LNCaP clone FGC (cell line): ENCODE data around the gene CENPK.

Experiments
- DNase-seq: peaks from one replicate; pipeline ENCODE4 v3.0.0-alpha.2; 2011; ENCODE audit warnings: low read depth
- H3K4me3 ChIP-seq: 2 replicates; pipeline ENCODE4 v1.5.1; 2011; ENCODE audit warnings: mild to moderate bottlenecking, low read depth, low read length, control low read depth
- TF ChIP-seq, protein P1 (sequence below): IDR thresholded peaks from 2 replicates; pipeline ENCODE4 v1.5.1; 2012; ENCODE audit warnings: mild to moderate bottlenecking; ENCODE audit not compliant: control insufficient read depth, insufficient read depth; ENCODE audit errors: extremely low read depth

Gene CENPK

DNA sequence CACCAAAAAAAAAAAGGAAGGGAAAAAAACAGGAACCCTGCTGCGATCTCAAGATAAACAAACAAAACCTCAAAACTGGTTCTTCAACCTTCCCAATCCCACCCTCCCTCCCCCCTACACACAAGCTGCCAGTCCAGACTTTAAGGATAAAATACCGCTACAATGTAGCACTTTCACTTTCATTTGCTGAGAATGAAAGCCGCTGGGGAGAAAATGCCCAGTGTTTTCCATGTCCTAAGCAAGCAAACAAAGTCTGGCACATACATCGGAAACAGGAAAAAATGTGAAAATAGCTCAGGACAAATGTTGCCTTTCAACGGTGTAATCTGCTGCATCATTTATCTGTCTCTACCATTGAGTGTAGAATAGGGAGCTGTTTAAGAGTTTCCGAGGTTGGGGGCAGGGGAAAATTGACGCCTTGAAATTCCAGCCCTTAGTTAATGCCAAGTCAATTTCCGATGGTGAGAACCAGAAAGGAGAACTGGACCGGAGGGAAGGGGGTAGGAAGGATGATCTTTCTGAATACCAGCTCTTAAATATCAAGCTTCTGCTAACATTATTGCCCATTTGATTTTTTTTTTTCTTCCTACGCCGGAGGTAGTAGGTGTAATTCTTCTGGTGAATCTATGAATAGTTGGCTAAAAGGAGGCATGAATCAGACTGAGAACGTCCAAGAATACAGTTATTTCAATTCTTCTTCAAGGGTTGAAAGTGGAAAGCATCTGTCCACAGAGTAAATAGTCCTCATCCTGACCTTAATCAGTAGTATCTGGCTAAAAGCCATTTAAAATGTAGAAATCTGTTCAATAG is 80.0 kb downstream of the CENPK start:
- TF ChIP-seq, protein P1, sequence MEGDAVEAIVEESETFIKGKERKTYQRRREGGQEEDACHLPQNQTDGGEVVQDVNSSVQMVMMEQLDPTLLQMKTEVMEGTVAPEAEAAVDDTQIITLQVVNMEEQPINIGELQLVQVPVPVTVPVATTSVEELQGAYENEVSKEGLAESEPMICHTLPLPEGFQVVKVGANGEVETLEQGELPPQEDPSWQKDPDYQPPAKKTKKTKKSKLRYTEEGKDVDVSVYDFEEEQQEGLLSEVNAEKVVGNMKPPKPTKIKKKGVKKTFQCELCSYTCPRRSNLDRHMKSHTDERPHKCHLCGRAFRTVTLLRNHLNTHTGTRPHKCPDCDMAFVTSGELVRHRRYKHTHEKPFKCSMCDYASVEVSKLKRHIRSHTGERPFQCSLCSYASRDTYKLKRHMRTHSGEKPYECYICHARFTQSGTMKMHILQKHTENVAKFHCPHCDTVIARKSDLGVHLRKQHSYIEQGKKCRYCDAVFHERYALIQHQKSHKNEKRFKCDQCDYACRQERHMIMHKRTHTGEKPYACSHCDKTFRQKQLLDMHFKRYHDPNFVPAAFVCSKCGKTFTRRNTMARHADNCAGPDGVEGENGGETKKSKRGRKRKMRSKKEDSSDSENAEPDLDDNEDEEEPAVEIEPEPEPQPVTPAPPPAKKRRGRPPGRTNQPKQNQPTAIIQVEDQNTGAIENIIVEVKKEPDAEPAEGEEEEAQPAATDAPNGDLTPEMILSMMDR: no peak
- peak overlapping the region; percentile 51 for H3K4me3 ChIP-seq
- DNase-seq: no peak

DNA sequence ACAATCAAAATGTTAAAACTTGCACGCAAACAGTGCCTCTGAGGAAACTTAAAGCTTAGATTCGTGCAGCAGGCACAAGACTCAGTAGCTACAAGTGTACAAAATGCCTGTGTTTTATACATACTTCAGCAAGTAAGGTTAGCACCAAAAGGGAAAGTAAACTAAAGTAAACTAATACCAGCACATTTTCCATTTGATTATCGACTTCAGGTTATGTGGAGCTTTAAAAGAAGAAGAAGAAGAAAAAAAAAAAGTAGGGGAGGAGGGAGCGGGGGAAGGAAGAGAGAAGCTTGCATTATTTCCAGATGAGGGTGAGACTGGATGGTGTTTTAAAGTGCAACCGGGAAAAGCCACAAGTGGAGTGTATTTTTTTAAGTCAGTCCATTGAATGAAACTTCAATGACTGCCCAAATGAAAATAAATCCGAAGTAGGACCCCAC is 80.7 kb downstream of the CENPK start:
- no peak for DNase-seq
- peak overlapping the region; percentile 51 for H3K4me3 ChIP-seq
- TF ChIP-seq, protein P1: no peak

DNA sequence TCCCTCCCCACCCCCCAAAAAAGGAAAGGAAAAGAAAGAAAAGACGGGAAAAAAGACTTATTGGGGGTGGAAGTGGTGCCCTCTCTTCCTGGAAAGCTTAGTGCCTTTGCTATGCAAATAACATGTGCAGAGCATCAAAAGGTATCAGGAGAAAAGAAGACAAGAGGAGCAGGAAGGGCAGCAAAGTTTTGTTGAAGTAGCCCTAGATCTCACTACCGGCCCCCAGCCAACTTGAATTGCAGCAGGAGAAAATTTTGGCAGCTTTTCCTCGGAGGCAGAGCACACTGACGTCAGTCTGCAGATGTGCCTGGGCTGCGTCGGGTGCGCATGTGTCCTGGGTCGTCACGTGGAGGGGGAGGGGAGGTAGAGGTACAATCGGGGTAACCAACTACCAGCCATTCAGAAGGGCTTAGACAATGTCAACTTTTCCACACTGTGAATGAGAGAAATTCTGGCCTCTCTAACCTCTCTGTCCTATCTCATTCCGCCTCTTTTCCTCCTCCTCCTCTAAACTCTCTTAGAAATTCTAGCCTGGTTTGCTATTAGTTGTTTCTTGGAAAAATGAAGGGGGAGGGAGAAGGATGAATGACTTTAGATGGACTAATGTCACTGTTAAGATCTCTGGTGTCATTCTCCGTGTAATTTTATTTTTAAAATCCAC is 81.2 kb downstream of the CENPK start, which contains the start of gene ADAMTS6:
ADAMTS6 (minus strand) TSS at position 286 of the 661 bp plus-strand sequence. CDS start 8,247 bp downstream, outside the sequence.
- DNase-seq: peak; percentile 56

DNA sequence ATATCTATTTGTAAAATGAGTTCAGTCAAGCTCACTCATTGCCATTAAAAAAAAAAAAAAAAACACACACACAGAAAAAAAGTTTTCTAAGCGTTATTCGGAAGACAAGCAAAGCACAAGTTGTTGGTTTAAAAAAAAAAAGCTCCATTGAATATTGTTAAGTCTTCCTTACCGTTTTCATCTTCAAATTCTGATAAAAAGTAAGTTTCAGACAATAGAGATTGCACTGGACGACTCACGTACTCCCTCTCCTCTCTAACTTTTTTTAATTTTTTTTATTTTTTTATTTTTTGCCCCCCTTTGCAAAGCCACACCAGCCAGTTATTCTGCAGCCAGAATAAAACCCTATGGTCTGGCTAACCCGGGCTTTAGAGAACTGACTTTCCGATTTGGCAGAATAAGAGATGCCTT is 81.8 kb downstream of the CENPK start:
- no peak for DNase-seq
- H3K4me3 ChIP-seq: peak overlapping the region; percentile 51
- TF ChIP-seq, protein P1: no peak

More for the DNA sequence above, 81.2 kb downstream of the CENPK start, which contains the start of gene ADAMTS6:
- TF ChIP-seq, protein P1: no peak
- H3K4me3 ChIP-seq: peak within 1 kb of the TSS; percentile 51

DNA sequence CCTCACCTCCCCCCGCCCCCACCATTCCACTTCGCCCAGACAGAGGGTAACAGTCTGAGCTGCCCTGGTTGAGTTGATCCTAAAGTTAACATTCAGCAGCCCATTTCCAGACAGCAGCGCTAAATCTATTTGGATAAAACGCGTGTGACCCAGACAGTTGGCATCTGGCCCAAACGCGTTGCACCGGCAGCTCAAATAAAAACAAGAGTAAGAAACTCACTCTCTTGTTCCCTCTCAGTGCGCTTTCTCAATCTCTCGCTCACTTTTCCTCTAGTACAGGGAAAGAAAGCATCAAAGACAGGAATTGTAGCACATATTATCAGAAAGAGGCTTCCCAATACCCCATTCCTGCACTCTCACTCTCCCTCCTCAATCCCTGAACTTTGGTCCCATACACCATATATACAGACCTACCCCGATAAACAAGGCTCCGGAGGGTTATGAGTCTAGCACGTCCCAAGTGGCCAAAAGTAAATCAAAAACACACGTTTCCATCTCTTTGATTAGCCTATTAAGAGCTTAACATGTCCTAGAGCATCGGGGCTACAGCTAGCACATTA is 82.6 kb downstream of the CENPK start:
- DNase-seq: no peak
- H3K4me3 ChIP-seq: peak overlapping the region; percentile 5; the same call in 1 of the 2 replicates
- TF ChIP-seq, protein P1: no peak

DNA sequence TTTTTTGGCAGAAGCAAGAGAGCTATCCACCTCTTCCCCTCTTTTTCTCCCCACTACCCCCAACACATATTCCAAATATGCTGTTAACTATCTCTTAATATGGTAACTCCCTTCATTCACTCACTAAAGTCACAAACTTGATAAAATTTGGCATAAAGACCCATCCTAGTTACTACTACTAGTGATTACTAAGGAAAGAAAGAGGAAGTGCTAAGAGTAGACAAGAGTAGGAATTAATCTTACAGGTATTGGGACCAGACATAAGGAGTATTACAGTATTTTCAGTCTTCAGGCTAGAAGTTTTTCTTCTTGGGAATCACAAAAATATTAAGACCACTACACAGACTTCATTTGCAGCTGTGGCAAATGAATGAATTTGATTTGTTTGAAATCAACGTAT is 83.4 kb downstream of the CENPK start:
- no peak overlapping the region for H3K4me3 ChIP-seq
- TF ChIP-seq, protein P1: no peak
- no peak for DNase-seq
